HEK293T (cell line): ENCODE measurements around the gene FOXB1.
A peak's percentile ranks its signal among the peaks of the same experiment; 100 is the strongest.

Source experiments
- CTCF ChIA-PET: fragments of 350-600 bp; formaldehyde crosslinking; extraction: SDS; loops from one replicate; lab custom pipeline; 2021; ENCODE audit warnings: antibody characterized with exemption, inconsistent platforms; lab: Yijun Ruan, JAX
- POLR2A ChIA-PET: fragments of 350-600 bp; formaldehyde crosslinking; extraction: SDS; loops from one replicate; lab custom pipeline; 2020; ENCODE audit warnings: antibody characterized with exemption, inconsistent platforms; lab: Yijun Ruan, JAX
- DNase-seq: peaks from one replicate; pipeline ENCODE4 v3.0.0; 2012; ENCODE audit warnings: mixed read lengths; ENCODE audit errors: extremely low spot score
- ARNT ChIP-seq: fragments of 450-650 bp; IDR thresholded peaks from 2 replicates; pipeline ENCODE4 v1.6.1; 2017; ENCODE audit warnings: mild to moderate bottlenecking
- BHLHE40 ChIP-seq: fragments of 450-650 bp; IDR thresholded peaks from 2 replicates; pipeline ENCODE4 v1.6.1; 2016; ENCODE audit warnings: mild to moderate bottlenecking, moderate library complexity, borderline replicate concordance
- CTBP1 ChIP-seq: fragments of 450-650 bp; IDR thresholded peaks from 2 replicates; pipeline ENCODE4 v1.6.1; 2016; ENCODE audit warnings: borderline replicate concordance
- ELF4 ChIP-seq: fragments of 450-650 bp; IDR thresholded peaks from 2 replicates; pipeline ENCODE4 v1.6.1; 2017; ENCODE audit warnings: antibody characterized with exemption
- FOXA1 ChIP-seq: fragments of 450-650 bp; IDR thresholded peaks from 2 replicates; pipeline ENCODE4 v1.6.1; 2016; ENCODE audit warnings: mild to moderate bottlenecking
- FOXK2 ChIP-seq: fragments of 450-650 bp; IDR thresholded peaks from 2 replicates; pipeline ENCODE4 v1.6.1; 2016; ENCODE audit warnings: mild to moderate bottlenecking
- FOXM1 ChIP-seq: fragments of 450-650 bp; IDR thresholded peaks from 2 replicates; pipeline ENCODE4 v1.6.1; 2017; ENCODE audit warnings: mild to moderate bottlenecking, borderline replicate concordance
- HDGF ChIP-seq: fragments of 450-650 bp; IDR thresholded peaks from 2 replicates; pipeline ENCODE4 v1.6.1; 2017; ENCODE audit warnings: antibody characterized with exemption, borderline replicate concordance
- L3MBTL2 ChIP-seq: fragments of 450-650 bp; conservative IDR thresholded peaks from 2 replicates; pipeline ENCODE4 v1.6.1; 2016; ENCODE audit warnings: mild to moderate bottlenecking
- LEF1 ChIP-seq: fragments of 450-650 bp; IDR thresholded peaks from 2 replicates; pipeline ENCODE4 v1.6.1; 2017; ENCODE audit warnings: mild to moderate bottlenecking, borderline replicate concordance
- NFRKB ChIP-seq: fragments of 450-650 bp; IDR thresholded peaks from 2 replicates; pipeline ENCODE4 v1.6.1; 2016; ENCODE audit warnings: mild to moderate bottlenecking, moderate library complexity
- SP1 ChIP-seq: fragments of 450-650 bp; IDR thresholded peaks from 2 replicates; pipeline ENCODE4 v1.6.1; 2017
- SUZ12 ChIP-seq: fragments of 450-650 bp; IDR thresholded peaks from 2 replicates; pipeline ENCODE4 v1.6.1; 2016; ENCODE audit warnings: mild to moderate bottlenecking
- TARDBP ChIP-seq: fragments of 450-650 bp; IDR thresholded peaks from 2 replicates; pipeline ENCODE4 v1.6.1; 2016
- ZNF384 ChIP-seq: fragments of 450-650 bp; IDR thresholded peaks from 2 replicates; pipeline ENCODE4 v1.6.1; 2016
- TF ChIP-seq, protein P1 (sequence below): fragments of 450-650 bp; IDR thresholded peaks from 2 replicates; pipeline ENCODE4 v1.6.1; 2016

The FOXB1 gene

DNA sequence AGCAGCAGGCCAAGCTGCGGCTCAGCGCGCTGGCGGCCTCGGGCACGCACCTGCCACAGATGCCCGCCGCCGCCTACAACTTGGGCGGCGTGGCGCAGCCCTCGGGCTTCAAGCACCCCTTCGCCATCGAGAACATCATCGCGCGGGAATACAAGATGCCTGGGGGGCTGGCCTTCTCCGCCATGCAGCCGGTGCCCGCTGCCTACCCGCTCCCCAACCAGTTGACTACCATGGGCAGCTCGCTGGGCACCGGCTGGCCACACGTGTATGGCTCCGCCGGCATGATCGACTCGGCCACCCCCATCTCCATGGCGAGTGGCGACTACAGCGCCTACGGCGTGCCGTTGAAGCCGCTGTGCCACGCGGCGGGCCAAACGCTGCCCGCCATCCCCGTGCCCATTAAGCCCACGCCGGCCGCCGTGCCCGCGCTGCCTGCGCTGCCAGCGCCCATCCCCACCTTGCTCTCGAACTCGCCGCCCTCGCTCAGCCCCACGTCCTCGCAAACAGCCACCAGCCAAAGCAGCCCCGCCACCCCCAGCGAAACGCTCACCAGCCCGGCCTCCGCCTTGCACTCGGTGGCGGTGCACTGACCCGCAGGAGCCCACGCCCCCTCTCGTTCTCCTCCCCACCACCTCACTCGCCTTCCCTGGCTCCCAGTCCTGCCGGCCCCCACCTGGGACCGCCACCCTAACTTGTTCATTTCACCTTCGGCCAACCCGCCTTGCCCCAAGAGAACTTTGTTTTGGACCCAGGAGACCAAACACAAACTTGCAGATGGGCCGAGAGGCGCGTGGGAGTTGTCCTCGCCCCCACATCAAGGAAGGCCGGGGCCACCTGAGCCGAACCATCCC, 1.5 kb downstream of the FOXB1 start:
- POLR2A ChIA-PET, result interaction anchor here (1.9 to 2.0 kb wide), 2 partner anchors 11 to 88 kb away, joined by 5 to 9 read pairs; no protein-coding TSS in a partner anchor
- TF ChIP-seq ELF4 (no peak), L3MBTL2 (peak; percentile 52; the same call in 1 of the 2 replicates), ZNF384 (no peak), SP1 (no peak), NFRKB (no peak)
- CTCF ChIA-PET, result interaction anchor here (0.7 kb wide), 1 partner anchor 234 kb away, joined by 3 read pairs; no protein-coding TSS in a partner anchor
- DNase-seq, result no peak

DNA sequence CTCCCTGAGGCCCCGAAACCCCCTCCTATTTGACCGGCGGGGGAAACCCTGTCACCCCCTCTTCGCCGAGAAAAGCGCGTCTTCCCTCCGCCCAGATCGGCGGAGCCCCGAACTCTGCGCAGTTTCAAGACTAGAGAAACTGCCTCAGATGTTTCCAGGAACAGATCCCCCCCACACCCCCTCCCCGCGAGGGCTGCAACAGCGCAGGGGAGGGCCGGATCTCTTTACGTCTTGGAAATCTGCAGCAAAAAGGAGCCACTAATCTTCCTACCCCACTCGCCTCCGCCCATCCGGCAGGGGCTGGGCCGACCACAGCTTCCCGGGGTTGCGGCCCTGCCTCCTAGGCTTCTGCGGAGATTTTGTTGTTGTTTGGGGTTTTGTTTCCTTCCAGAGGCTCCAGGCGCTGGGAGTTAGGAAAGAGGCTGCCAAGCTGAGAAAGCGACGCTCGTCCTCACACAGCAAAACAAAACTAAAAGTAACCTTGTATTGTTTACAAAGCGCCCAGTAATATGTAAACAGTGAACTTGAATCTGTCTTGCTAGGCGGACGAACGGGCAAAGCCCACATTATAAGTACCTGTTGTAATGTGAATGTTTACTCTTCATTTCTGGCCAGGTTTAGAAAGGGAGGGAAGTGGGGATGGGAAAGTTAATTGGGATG, 2.2 kb downstream of the FOXB1 start:
- ChIA-PET CTCF (interaction anchor here (0.5 kb wide), 1 partner anchor 177 kb away, joined by 4 read pairs; no protein-coding TSS in a partner anchor), POLR2A (no interaction called here)
- peak; percentile 57 for DNase-seq
- TF ChIP-seq FOXM1, result no peak
- no peak for TF ChIP-seq NFRKB
- TF ChIP-seq ZNF384, result no peak
- no peak for TF ChIP-seq HDGF
- no peak for TF ChIP-seq TARDBP
- TF ChIP-seq, protein P1, sequence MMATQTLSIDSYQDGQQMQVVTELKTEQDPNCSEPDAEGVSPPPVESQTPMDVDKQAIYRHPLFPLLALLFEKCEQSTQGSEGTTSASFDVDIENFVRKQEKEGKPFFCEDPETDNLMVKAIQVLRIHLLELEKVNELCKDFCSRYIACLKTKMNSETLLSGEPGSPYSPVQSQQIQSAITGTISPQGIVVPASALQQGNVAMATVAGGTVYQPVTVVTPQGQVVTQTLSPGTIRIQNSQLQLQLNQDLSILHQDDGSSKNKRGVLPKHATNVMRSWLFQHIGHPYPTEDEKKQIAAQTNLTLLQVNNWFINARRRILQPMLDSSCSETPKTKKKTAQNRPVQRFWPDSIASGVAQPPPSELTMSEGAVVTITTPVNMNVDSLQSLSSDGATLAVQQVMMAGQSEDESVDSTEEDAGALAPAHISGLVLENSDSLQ, result no peak
- no peak for TF ChIP-seq CTBP1
- no peak for TF ChIP-seq ARNT
- TF ChIP-seq L3MBTL2, result no peak
- TF ChIP-seq LEF1, result no peak
- TF ChIP-seq FOXK2, result no peak
- TF ChIP-seq ELF4, result no peak
- TF ChIP-seq BHLHE40, result no peak
- TF ChIP-seq FOXA1, result no peak
- no peak for TF ChIP-seq SUZ12
- TF ChIP-seq SP1, result no peak

DNA sequence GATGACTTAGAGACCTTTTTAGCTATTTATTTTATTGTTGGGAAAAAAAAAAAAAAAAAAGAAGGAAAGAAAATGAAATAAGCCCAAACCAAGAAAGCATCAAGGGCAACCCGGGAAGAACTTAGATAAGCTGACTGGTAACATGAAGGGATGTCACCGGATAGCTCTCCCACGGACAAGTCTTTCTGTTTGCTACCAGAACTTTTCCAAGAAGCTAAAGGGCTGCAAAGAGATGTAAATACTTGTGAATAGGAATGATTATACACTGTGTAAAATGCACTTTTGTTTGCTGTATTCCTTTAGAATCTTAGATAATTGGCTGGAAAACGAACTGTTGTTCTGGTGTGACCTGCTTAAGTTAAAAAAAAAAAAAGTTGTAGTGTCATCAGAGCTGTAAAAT, 2.8 kb downstream of the FOXB1 start:
- DNase-seq, result no peak
- CTCF ChIA-PET, result interaction anchor here (0.5 kb wide), 1 partner anchor 177 kb away, joined by 4 read pairs; no protein-coding TSS in a partner anchor
- POLR2A ChIA-PET, result no interaction called here

DNA sequence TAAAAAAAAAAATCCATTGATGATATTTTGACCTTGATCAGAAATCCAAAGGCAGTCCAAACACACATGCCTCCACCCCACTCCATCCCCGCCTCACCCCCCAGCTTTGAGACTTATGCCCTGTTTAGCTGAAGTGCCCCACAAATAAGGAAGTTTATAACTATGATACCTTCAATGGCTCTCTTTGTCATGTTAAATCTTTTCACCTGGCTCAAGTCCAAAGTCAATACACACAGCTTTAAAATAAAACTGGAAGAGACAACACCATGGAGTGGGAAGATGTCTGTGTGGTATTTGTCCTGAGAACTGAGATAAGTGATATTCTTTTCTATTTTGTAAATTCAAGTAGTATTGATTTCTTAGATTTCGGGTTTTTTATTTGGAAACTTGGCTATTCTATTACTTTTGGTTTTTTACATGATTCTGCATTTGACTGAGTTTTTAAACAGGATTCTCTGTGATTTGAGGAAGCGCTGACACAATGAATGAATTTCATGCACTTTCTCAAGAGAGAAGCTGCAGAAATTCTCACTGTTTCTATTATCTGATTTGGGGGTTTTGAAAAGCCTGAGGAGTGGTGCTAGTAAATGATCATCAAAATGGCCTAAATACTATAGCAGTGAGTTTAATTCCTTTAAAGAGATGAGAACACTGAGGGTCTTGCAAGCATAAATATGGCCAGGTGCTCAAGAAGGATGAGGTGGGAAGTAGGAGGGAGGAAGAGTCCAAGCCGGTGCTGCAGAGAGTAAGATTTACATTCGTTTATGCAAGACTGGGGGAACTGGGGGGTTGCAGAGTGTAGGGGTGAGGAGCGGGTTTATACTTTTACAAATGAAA, 5.2 kb downstream of the FOXB1 start:
- no peak for DNase-seq
- ChIA-PET CTCF (no interaction called here), POLR2A (no interaction called here)
- TF ChIP-seq LEF1 (no peak), ELF4 (no peak), FOXA1 (no peak), ARNT (no peak), SP1 (no peak), FOXK2 (no peak), L3MBTL2 (no peak), HDGF (no peak), SUZ12 (no peak), CTBP1 (no peak), TARDBP (no peak), FOXM1 (no peak), BHLHE40 (no peak), ZNF384 (no peak), NFRKB (no peak)
- TF ChIP-seq, protein P1, result no peak

More for the DNA sequence above, 2.8 kb downstream of the FOXB1 start:
- TF ChIP-seq BHLHE40, result no peak
- no peak for TF ChIP-seq L3MBTL2
- no peak for TF ChIP-seq LEF1
- TF ChIP-seq HDGF, result no peak
- TF ChIP-seq TARDBP, result no peak
- TF ChIP-seq FOXM1, result no peak
- no peak for TF ChIP-seq ELF4
- no peak for TF ChIP-seq ZNF384
- TF ChIP-seq CTBP1, result no peak
- TF ChIP-seq ARNT, result no peak
- no peak for TF ChIP-seq SP1

DNA sequence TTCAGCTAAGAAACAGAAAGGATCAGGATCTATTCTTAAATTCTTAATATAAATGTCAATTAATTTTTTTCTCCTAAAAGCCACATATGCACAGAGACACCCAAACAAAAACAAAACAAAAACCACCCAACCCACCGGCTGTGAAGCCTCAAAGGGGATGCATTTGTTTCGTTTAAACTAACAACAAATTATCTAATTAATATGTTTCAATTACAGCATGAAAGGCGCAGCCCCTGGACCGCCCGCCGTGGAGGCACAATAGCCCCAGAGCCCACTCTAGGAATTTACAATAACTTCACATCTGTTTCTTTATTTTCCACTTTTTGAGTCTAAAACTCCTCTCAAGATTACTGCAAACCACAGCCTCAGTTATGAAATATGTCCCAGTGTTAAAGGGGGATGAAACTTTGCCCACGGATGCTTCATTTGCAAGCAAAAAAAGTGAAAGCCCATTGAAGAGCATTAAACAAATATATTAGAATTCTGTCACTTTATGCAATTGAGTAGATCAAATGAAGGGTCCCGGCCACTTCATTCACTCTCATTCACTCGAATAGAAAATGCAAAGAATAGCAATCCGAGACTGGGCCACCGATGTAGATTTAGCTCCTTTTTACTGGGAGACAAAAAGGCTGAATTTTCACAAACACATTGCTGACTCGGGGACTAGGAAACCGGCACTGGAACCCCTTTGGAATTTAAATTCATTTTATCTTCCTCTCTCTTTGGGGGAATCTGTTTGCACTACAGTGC, 6.0 kb downstream of the FOXB1 start:
- POLR2A ChIA-PET, result interaction anchor here (1.6 kb wide), 1 partner anchor 8 kb away, joined by 4 read pairs; no protein-coding TSS in a partner anchor

More for the DNA sequence above, 6.0 kb downstream of the FOXB1 start:
- CTCF ChIA-PET, result no interaction called here
- no peak for TF ChIP-seq FOXK2
- TF ChIP-seq SP1, result no peak
- TF ChIP-seq ARNT, result no peak
- no peak for TF ChIP-seq FOXA1
- no peak for TF ChIP-seq TARDBP
- TF ChIP-seq, protein P1, result no peak
- TF ChIP-seq NFRKB, result no peak
- TF ChIP-seq FOXM1, result no peak
- no peak for TF ChIP-seq ELF4
- TF ChIP-seq LEF1, result no peak
- no peak for TF ChIP-seq HDGF
- TF ChIP-seq L3MBTL2, result no peak
- TF ChIP-seq CTBP1, result no peak
- TF ChIP-seq ZNF384, result no peak
- TF ChIP-seq SUZ12, result no peak
- no peak for TF ChIP-seq BHLHE40
- no peak for DNase-seq
